GM19463 (cell line): ENCODE results near the gene ABCA3.

Experiments used
- ATAC-seq: cut with Tn5 transposase; IDR thresholded peaks from one replicate; pipeline ENCODE4 v1.9.1; 2021; ENCODE audit warnings: mild to moderate bottlenecking, moderate library complexity; ENCODE audit not compliant: unreplicated experiment

Gene ABCA3

DNA sequence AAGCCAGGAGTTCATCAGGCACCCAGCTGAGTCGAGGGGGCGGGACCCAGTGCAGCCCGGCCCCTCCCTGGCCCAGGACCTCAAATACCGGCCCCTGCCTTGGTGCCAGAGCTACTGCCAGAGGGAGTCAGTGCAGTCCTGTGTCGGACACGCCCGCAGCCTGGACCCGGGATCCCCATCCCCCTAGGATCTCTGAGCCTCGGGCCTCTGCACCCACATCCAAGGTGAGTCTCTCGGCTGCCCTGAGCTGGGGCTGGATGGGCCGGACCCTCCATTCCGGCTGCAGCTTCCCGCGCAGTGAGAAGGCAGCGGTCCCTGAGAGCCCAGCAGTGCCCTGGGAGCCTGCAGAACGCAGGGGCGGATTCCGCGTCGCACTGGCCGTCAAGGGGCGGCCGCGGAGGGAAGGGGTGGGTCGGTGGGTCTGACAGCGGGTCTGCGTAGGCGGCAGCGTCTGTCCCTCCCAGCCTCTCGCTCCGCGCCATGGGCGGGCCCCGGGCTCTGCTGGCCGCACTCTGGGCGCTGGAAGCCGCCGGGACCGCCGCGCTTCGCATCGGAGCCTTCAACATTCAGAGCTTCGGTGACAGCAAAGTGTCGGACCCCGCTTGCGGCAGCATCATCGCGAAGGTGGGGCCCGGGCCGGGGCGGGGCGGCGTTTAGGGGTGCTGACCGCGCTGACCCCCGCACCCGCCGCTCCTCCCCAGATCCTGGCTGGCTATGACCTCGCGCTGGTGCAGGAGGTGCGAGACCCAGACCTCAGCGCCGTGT is 104.0 kb downstream of the ABCA3 start, which contains the start of gene DNASE1L2:
DNASE1L2 (plus strand) TSS at position 108 of the 765 bp plus-strand sequence; CDS start at position 481, 373 bp downstream.
- no peak for ATAC-seq

DNA sequence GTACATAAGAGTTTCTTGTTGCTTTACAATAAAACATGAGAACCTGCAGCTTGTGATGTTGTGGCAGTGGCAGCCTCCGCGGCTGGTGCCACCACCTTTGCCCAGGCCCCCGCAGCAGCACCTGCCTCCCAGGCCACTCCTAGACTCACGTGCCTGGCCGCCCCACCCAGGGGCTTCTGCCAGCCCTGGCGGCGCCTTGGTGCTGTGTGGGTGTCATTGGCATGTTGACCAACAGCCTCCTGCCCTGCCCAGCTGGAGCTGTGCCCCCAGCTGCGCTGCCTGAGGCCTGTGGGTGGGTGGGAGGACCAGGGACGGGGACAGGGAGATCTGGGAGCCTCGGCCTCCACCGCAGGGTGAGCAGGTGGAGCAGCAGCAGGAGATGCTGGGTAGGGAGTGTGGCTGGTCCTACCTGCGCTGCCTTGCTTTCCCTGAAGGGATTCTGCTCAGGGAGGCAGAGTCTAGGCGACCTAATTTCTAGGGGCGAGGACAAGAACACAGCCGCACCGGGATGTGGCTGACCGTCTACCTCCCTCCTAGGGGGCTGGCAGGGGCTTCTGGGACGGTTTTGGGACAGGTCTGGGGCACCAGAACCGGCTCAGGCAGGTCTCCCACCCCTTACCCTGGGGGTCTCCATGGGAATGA is 104.7 kb downstream of the ABCA3 start:
- no peak for ATAC-seq

DNA sequence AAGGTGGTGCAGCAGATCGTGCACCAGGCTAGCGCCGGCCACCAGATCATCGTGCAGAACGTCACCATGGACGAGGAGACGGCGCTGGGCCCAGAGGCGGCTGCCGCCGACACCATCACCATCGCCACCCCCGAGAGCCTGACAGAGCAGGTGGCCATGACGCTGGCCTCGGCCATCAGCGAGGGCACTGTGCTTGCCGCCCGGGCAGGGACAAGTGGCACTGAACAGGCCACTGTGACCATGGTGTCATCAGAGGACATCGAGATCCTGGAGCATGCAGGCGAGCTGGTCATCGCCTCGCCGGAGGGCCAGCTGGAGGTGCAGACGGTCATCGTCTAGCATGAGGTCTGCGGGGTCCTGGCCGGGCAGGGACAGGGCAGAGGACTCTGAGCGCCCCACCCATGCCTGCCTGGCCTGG is 105.3 kb downstream of the ABCA3 start:
- ATAC-seq, result no peak

DNA sequence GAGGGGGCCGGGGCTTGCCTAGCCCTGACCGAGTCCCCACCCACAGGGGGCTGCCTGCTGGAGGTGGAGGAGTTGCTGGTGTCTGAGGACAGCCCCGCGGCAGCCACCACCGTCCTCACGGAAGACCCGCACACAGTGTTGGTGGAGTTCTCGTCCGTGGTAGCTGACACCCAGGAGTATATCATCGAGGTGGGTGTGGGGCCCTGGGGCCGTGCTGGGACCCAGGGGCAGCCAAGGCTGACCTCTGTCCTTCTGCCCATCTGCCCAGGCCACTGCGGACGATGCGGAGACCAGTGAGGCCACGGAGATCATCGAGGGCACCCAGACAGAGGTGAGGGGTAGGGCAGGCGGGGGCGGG is 105.7 kb downstream of the ABCA3 start:
- no peak for ATAC-seq

DNA sequence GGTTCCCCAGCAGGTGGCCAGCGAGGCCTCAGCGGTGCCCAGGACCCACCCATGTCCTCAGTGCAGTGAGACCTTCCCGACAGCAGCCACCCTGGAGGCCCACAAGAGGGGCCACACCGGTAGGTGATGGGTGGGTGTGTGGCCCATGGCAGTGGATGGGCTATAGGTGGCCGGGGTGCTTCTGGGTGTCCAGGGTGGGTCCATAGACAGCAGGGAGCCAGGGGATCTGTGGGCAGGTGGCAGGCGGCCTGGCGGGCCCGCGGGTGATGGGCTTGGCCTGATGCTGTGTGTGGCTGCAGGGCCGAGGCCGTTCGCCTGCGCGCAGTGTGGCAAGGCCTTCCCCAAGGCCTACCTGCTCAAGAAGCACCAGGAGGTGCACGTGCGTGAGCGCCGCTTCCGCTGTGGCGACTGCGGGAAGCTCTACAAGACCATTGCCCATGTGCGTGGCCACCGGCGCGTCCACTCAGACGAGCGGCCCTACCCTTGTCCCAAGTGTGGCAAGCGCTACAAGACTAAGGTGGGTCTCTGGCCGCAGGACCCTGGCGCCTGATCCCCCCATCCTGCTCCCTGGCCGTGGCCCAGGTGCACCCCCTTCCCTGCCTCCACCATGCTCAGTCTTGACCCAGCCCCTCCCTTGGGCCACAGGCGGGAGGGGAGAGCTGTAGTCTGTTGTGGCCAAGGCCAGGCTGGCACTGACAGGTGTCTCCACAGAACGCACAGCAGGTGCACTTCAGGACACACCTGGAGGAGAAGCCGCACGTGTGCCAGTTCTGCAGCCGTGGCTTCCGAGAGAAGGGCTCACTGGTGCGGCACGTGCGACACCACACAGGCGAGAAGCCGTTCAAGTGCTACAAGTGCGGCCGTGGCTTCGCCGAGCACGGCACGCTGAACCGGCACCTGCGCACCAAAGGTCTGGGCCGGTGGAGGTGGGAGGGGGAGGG is 106.4 kb downstream of the ABCA3 start:
- ATAC-seq, result no peak

DNA sequence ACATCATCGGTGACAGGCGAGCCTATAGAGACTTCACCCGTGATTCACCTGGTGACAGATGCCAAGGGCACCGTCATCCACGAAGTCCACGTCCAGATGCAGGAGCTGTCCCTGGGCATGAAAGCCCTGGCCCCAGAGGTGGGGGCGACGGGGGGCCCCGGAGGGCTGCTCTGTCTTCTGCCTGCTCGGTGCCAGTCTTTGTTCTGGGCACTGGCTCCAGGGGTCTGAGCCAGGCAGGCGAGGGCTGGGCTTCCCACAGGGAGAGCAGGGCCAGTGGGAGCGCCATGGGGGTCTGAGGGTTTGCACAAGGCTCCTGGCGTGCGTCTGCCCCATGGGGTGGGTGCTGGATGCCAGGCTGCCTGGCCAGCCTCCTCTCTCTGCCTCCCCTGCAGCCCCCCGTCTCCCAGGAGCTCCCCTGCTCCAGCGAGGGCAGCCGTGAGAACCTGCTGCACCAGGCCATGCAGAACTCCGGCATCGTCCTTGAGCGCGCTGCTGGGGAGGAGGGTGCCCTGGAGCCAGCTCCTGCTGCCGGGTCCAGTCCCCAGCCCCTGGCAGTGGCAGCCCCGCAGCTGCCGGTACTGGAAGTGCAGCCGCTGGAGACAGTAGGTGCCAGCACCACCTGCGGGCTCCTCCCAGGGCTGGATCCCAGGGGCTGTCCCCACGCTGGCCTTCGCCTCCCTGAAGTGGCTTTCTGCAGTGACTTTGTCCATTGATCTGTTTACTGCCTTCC is 107.3 kb downstream of the ABCA3 start:
- ATAC-seq, result no peak

DNA sequence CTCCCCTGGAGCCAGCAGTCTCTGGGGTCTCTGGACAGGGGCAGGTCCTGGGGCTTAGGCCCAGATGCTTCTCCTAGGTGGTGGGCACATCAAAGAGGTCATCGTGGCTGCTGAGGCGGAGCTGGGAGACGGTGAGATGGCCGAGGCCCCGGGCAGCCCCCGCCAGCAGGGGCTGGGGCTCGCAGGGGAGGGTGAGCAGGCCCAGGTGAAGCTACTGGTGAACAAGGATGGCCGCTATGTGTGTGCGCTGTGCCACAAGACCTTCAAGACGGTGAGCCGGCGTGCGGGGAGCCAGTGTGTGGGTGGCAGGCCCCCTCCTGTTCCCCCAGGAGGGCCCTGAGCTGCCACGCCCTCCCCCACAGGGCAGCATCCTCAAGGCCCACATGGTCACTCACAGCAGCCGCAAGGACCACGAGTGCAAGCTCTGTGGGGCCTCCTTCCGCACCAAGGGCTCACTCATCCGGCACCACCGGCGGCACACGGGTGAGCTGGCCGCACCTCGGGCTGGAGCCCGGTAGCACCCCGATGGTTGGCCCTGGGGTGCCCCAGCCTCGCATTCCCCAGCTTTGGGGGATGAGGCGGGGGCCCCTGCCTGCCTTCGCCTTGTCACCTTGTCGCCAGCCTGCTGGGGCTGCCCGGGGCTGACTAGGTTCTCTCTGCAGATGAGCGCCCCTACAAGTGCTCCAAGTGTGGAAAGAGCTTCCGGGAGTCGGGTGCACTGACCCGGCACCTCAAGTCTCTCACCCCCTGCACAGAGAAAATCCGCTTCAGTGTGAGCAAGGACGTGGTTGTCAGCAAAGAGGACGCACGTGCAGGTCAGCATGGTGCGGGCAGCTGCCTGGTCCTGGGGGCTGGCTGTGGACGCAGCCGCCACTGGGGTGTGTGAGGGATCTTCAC is 108.2 kb downstream of the ABCA3 start:
- no peak for ATAC-seq

DNA sequence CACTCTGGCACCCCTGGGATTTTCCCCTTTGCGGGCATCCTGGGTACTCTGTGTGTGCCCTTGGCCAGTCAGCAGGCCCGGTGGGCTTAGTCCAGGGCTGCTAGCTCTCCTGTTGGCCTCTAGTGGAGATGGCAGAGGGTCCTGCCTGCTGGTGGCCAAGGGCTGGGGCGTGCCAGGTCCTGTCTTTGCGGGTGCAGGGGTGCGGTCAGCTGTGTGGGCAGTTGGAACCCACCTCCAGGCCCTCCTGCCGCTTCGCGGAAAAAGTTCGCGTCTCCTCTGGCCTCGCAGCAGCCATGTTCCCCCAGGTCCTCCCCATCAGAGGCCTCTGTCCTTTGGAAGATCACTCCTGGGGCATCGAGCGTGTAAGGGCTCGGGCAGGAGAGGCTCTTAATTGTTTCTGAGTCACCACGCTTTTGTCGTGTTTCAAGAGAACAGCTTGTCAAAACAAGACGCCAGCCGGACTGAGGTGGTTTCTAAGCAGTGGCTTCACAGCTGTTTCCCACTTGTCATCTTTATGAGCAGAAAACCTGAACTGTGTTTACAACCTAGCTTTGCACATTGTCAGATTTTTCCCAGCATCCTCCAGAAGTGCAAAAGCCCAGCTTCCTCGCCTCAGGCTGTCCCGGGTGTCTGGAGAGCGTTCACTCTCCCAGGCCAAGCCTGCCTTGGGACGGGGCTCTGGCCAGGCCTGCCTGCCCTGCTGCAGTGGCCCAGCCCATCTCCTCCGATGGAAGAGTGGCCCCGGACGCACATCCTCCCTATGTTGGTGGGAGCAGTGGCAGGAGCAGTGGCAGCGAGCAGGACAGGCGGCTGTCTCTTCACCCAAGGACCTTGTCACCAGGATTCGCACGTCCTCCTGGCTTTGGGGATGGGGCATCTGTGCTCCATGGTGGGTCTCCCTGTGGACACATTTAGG is 109.3 kb downstream of the ABCA3 start:
- no peak for ATAC-seq

DNA sequence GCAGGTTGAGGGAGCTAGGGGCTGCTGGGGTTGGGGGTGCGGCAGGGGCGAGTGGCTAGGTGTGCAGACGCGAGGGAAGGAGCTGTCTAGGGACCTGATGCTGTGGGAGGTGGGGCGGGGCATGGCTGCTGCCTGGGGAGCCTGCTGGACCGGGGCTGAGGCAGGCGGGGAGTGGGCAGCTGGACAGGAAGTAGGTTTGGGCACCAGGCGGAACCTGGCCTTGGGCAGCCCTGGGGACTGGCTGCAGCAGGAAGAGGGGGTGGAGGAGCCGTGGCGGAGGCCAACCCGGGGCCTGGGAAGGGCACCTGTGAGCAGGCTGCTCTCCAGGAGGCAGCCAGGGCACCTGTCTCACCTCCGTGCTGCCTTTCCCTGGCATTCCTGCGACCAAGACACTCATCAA is 110.2 kb downstream of the ABCA3 start:
- ATAC-seq, result no peak

DNA sequence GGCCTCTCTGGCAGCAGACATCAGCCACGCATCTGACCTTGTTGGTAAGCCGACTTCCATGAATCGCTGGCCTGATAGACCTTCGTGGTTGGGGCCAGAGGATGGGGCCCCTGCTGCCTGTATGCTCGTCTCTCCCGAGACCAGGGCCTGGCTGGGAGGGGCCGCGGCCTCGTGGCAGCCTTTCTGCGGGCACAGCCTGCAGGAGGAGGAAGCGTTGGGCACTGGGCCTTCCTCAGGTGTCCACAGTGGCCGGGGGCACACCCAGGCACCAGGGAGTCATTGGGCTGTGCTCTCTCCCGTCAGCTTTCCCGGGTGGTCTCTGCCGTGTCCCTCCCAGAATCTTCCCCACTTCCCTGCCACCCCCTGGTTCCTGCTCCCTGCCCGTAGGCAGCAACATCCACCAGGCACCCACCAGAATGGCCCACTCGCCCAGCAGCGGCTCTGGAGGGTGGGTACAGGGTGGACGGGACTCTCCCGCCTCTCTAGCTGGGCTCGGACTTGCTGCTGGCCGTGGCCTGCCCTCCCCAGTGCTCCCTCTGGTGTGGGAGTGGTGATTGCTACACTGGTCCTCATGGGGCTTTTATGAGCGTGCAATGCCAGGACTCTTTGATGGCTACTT is 110.8 kb downstream of the ABCA3 start:
- no peak for ATAC-seq

DNA sequence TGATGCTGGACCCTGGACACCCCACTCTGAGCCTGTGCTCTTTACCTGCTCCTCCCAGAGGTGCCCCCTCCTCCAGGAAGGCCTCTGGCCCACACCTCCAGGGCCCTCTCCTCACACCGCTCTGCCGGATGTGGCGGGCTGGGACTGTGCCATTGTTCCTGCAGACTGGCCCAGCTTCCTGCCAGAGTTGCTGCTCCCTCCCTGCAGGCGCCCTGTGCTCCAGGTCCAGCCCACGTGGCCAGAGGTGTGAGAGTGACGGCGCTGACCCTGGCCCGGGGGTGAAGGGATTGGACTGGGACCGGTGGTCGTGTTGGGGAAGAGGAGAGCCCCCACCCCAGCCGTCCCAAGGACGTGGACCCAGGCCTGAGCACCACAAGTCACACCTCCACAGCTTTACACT is 111.4 kb downstream of the ABCA3 start:
- no peak for ATAC-seq

DNA sequence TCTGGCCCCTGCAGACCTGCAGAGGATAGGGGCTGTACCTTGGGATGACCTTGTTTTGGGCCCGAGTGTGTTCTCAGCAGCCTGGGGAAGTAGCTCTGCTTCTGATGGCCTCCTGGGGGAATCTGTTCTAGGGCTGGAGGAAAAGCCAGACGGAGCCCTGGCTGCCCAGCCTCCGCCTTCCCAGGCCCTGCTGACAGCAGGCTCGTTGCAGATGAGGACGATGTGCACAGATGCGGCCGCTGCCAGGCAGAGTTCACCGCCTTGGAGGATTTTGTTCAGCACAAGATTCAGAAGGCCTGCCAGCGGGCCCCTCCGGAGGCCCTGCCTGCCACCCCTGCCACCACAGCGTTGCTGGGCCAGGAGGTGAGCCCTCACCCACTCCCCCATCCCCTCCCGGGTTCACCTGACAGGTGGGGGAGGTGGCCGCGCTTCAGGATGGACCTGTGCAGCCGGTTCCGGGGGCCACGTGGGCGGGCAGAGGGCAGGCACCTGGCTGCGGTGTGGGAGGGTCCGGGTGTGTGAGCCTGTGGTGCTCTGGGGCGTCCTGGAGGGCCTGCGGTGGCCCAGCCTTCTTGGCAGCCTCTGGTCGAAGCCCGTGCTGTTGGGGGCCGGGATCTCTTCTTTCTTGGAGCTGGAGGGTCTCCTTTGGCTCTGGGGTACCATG is 112.2 kb downstream of the ABCA3 start:
- no peak for ATAC-seq

DNA sequence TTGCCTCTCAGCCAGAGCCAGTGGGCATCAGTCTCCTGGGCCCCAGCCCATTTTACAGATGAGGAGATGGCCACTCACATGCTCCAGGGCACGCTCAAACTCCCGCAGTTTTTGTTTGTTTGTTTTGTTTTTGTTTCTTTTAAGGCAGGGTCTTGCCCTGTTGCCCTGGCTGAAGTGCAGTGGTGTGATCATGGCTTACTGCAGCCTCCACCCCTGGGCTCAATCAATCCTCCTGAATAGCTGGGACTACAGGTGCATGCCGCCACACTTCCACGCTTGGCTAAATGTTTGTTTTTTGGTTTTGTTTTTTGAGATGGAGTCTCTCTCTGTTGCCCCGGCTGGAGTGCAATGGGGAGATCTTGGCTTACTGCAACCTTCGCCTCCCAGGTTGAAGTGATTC is 113.6 kb downstream of the ABCA3 start:
- no peak for ATAC-seq

DNA sequence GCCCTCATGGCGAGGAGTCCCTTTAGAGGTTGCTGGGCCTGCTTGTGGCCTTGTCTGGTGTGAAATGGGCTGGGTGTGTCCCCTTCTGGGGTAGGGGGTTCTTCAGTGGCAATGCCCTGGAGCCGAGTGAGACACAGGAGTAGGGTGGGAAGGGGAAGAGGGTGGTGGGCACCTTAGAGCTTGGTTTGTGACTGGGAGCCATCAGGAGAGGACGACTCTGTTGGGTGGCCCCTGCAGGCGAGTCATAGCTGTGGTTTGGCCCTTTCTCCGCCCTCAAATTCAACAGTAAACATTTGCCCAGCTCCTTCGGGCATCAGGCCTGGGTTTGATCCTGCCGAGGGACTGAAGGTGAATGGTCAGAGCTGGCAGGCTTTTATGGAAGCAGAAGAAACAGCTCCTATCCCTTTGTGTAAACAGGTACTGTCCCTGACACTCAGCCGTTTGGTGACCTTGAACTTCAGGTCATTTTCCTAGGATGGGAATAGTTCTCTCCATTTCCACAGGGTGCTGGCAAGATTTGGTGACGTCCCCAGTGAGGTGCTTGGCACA is 114.2 kb downstream of the ABCA3 start:
- no peak for ATAC-seq
